Kidney tubule cell (primary cell): Measurements from ENCODE around the gene SLC19A1.

Experiments used
- DNase-seq: peaks from one replicate; pipeline ENCODE4 v3.0.0-alpha.2; 2018; ENCODE audit warnings: low spot score

SLC19A1 gene

DNA sequence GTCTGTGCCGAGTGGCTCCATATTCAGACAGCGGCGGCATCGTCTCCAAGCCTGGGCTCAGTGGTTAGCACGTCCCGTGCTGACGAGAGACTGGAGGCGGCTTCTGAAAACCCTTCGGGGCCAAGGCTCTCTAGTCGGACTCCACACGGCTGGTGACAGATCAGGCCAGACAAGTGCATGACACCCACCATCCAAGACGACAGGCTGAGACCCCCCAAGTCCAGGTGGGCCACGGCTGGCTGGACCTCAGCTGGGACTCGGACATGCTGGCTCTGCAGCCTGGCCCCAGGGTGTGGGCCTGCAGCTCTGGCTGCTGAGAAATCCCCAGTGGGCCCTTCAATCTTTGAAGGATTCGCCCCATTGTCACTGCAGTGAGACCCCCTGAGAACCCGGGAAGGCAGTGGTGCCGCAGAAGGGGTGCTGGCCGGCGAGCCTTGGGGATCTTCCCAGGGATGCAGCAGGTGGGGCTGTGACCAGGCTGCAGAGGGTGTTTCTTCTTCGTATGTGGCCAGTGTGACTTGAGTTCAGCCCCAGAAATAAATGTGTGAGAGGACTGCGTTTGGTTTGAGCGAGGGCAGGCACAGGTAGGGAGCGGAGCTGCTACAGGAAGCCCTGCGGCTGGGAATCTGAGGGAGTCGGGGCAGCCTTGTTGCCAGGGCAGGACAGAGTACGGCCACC lies 15.9 kb upstream of the SLC19A1 start:
- DNase-seq, result no peak

DNA sequence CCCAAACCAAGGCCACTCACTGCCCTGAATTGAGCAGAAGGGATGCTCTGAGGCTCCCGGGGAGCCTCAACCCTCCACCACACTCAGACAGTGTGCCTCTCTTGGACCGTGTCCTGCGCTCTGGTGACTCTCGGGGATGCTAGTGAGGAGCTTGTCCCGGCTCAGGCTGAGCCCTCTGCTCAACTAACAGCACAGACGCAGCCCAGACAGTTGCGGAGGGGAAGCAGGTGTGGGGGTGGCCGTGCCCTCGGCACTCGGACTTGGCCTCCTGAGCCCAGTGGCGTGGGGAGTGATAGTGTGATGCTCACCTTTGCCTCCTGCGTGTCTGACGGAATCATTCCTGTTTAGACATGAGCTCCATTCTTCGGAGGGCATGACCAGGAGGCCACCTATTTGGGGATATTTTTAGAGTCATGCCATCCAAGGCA lies 15.4 kb upstream of the SLC19A1 start:
- DNase-seq, result no peak

- no peak for DNase-seq
Observed at GRCh38 chr21:45556645-45557615, 14.7 kb upstream of the SLC19A1 start.

DNA sequence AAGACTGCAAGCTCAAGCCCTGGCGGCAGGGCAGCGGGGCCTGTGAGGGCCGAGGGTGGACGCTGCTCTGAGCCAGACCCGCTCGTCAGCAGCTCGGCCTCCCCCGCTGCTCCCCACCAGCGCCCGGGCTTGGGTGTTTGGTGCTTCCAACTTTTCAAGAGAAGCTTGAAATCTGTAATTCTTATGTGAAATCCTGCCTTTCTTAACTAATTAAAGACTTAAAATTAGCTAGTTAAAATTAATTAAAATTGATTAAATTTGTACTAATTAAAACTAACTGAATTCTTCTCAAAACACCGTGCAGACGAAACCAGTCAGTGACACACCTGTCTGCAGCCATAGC lies 14.0 kb upstream of the SLC19A1 start:
- DNase-seq, result no peak

DNA sequence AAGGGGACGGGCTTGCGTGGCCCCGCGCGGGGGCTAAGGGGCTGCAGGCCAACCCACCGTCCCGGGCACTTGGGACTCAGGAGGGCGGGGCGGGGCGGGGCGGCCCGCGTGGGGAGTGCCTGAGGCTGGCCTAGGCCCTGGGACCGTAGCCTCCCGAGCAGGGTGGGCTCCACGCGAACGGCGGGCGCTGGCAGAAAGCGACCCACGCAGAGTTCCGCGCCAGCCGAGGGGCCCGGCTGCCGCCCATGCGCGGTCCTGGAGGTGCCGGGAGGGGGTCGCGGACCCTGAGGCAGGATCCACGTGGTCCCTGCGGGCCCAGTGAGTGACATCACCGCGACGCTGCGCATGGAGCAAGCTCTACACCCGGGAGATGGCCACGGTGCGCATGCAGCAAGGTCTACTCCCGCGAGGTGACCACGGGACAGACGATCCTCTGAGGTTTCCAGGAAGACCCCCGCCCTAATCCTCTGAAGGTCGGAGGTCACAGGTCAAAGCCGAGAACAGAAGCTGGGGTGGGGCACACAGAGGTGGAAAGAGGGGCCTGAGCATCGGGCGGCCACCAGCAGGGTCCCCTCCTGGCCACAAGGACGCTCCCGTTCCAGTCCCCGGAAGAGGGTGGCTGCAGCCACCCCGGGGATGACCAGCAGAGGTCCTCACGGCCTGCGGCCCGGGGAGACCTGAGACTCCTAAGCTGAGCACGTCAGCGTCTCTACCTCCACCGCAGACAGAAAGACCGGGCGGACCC lies 13.5 kb upstream of the SLC19A1 start:
- DNase-seq, result peak; percentile 84

DNA sequence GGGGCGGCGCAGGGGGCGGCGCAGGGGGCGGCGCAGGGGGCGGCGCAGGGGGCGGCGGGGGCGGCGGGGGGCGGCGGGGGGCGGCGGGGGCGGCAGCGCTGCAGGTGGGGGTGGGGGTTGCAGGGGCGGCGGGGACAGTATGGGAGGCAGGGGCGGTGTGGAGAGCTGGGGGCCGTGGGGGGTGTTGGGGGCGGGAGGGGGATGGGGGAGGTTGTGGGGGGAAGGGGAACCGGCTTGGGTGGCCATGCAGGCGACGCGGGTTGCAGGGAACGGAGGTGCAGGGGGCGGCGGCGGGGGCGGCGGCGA lies 13.0 kb upstream of the SLC19A1 start:
- no peak for DNase-seq

DNA sequence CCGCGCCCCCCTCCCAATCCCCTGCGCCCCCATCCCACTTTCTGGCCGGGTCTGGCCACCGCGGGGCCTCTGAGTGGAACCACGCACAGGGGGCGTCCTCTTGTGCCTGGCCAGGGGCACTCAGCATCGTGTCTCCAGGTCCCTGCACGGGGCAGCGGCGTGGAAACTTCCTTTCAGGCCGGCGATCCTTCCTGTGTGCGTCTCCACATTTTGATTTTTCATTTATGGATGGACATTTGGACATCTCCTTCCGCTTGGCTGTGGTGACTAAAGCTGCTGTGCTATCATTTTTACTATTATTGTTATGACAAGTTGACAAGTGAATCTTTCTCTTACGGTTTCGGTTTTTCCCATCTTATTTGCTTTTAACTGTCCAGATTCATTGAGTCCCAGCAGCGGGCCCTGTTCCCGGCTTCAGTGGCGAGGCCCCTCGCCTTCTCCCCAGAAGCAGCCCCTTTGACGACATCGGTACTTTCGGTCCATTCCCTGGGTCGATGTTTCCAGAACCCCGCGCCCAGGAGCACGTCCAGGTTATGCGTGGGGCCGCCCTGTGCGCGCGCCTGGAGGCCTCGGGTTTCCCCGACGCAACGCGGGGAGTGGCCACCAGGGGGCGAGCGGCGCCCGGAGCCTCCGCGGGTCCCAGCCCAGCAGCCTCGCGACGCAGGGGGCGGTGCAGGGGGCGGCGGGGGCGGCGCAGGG lies 12.4 kb upstream of the SLC19A1 start:
- DNase-seq, result peak; percentile 68

DNA sequence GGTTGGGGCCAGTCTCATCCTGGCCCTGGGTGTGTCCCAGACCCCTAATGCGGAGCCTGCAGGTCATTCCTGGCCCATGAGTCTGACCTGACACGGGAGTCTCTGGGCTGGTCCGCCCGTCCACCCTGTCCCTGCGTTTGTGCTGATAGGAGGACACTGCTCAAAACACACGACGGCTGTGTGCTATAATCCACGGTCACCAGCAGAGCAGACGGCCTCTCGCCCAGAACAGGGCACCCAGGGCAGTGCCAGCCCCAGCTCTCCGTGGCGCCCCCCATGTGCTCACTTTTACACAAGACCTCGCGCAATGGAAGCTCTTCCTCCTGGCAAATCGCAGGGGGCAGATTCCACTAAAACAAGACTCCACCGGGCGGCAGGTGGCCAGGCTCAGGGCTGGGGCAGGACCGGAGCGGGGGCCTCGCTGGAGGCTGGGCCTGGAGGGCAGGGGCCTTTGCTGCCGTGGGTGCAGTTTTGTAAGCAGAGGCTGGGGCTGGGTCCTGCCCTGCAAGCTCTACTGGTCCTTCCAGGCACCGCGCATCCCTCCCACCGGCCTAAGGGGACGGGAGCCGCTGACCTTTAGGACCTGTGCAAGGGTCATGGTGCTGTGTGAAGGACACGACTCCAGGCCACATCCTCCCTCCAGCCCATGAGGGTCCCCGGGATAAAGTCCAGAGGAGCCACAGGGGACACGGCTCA lies 10.6 kb upstream of the SLC19A1 start:
- no peak for DNase-seq

DNA sequence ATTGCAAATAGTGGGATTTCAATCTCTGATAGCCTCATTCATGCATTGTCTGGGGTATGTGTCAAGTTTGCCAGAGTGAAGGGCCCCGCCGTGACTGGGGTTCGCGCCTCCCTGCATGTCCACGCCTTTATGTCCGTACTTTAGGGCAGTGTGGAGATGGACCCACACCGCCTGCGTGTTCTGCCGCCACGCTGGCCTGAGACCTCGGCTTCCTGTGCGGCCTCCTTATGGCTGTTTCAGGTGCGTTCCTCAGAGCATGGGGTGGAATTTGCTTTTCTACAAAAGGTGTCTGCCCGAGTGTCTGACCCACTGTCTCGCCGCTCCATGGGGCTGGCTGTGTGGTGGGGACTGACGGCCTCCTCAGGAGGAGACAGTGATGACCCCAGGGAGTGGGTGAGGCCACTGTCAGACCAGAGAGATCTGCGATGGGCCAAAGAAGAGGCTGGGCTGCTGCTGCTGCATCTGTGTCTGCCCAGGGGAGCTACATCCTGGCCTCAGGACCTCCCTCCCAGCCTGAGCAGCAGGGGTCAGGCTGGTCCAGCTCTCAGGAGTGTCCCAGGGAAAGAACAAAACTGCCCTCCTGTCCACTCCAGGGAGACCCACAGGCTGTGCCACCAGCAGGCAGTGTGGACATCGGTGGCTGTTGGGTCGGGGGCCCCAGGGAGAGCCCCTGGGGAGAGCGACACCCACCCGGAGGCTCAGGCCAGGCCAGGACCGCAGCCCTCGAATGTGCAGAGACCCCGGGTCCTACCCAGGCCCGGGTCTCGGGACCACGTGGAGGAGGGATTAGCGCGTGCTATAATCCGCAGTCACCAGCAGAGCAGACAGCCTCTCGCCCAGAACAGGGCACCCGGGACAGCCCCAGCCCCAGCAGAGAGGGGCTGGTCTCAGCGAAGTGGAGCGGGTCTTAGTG lies 9.8 kb upstream of the SLC19A1 start:
- DNase-seq, result no peak

DNA sequence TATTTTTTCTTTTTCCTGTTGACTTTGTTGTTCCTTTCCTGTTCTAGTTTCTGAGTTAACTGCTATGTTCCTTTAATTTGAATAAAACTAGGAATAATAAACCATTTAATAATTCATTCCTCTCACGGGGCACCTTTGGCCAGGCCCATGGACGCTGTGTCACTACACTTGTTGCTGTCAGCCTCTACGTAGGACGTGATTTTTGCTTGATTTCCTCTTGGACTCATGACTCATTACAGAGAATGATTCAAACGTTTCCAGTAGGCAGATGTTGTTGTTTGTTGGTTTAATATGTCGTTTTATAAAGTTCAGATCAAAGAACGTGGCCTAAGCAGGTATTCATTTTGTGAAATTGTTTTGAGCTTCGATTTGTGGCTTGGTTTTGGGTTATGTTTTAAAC lies 9.1 kb upstream of the SLC19A1 start:
- peak; percentile 83 for DNase-seq

GRCh38 chr21:45550522-45551210 lies 8.4 kb upstream of the SLC19A1 start:
- peak; percentile 20 for DNase-seq

- no peak for DNase-seq
Observed at GRCh38 chr21:45549626-45550463, 7.6 kb upstream of the SLC19A1 start.

DNA sequence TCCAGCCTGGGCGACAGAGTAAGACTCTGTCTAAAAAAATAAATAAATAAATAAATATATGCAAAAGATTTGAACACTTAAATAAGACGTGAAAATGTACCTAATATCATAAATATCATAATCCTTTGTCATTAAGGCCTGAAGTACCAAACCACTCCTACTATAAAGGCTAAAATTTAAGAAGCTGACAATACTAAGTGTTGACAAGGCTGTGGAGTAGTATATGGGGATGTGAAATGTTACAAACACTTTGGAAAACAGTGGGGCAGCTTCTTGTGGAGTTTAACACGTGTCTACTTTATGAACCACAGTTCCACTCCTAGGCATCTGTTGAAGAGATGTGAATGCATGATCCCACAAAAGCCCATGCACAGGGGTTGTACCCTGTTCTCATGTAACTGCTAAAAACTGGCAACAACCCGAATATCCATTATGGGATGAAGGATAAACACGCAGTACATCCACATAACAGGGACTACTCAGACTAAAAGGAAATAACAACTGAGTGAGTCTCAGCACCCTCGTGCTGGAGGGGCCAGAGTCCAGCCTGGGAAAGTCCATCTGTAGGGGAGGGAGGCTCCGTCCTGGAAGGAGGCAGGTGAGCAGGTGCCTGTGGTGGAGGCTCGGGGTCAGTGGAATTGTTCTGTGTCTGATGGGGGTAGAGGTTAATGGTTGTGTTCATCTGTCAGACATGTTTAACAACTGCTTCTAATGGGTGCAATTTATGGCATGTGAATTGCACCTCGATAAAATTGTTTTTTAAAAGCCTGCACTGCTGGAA lies 6.7 kb upstream of the SLC19A1 start:
- DNase-seq, result no peak

DNA sequence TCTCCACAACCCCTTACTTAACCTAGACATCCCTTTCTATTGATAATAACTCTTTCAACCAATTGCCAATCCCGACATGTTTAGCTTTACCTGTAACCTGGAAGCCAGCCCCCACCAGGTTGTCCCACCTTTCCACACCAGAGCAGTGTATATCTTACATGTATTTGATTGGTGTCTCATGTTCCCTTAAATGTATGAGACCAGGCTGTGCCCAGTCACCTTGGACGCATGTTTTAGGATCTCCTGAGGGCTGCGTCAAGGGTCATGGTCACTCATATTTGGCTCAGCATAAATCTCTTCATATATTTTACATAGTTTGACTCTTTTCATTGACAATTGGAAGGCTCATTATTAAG lies 5.3 kb upstream of the SLC19A1 start:
- DNase-seq, result no peak

GRCh38 chr21:45546636-45547544 lies 4.7 kb upstream of the SLC19A1 start:
- DNase-seq, result no peak

DNA sequence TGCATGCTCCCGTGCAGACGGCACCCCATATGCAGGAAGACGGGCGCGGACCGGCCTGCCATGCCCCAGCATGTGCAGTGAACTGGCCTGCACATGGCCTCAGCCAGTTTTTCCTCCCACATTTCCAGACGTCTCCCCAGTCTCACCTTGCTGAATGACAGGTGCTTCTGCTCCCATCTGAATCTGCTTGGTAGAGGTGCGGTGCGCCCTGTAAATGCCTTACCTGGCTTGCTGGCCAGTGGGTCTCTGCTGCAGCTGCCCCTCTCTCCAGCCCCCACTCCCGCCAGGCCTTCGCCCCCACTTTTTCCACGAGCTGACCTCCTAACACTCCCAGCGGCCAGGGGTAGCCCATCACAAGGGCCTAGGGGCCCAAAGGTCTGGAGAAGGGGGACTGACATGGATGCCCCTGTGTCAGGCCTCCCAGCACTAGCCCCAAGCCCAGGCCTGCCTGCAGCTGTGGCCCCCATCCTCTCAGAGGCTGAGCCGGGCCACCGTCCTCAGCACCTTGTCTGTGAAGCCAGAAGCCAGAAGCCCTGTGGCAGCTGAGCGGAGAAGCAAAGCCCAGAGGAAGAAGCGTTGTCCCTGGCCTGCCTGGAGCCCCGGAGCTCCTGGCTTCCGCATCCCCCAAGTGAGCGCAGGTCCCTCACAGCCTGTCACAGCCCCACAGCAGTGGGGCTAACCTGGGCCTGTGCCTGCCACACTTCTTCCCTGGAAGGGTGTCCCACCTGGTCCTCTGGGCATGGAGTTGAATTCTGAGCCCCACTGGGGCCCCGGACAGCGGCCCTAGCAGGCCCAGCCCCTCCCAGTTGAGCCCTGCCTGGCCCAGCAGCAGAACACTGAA lies 3.7 kb upstream of the SLC19A1 start:
- DNase-seq, result no peak
